Effector CD4-positive, alpha-beta T cell (primary cell): ENCODE data around the gene OXTR.
"Not testable (repeated sequence)": the region's sequence is repeated elsewhere in the genome, so short reads cannot be mapped to it uniquely, and the experiment has no call there.

Experiments used
- DNase-seq: peaks from one replicate; pipeline ENCODE4 v3.0.0-alpha.2; 2020

Gene OXTR

GRCh38 chr3:8739757-8740504 is 29.5 kb downstream of the OXTR start:
- DNase-seq, result no peak

GRCh38 chr3:8738639-8739038 is 30.8 kb downstream of the OXTR start:
- DNase-seq, result no peak

- DNase-seq, result no peak
Measured at GRCh38 chr3:8737823-8738222, 31.6 kb downstream of the OXTR start.

DNA sequence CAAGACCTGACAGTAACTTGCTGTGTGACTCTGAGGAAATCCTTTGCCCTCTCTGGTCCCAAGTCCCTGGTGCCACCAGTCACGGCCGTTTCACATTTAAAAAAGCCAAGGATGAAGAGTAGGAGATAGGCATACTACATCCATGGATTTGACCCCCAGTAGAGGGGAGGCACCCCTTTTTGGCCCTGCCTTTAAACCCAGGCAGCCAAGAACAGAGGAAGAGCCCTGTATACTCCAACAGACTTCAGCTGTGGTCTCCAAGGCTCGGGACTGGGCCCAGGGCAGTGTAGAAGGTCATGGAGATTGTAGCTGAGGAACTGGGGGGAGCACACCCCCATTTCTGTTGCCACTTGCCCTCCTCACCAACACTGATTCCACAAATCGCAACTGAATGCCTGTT is 32.1 kb downstream of the OXTR start:
- no peak for DNase-seq

- DNase-seq, result no peak
Measured at GRCh38 chr3:8736436-8736835, 33.0 kb downstream of the OXTR start.

GRCh38 chr3:8734908-8735307 is 34.5 kb downstream of the OXTR start:
- no peak for DNase-seq

DNA sequence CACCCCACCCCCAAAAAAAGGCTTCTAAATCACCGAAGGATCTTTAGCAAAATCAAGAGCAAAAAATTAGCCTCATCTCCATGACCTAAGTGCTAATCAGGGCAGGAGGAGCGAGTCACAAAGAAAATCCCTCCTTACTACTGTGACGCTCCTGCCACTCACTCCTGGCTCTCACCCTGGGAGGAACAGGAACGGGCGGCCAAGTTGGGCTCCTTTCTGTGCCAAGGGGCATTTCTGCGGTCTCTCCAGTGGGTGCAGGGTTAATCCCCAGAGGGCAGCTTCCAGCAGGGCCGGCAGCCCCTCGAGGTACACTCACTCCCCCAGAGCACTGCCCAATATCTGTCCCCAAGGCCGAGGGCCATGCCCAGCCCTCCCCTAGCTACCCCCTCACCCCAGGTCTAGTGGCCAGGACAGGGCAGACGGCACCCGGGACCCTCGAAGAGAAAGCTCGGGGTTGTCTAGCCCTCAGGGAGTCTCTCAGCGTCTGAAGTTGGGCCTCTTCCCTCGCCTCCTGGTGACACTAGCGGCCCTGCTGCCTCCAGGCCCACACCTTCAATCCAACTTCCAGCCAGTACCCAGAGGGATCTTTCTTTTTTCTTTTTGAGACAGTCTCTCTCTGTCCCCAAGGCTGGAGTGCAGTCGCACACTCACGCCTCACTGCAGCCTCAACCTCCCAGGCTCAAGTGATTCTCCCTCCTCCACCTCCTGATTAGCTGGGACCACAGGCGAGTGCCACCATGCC is 35.1 kb downstream of the OXTR start:
- no peak for DNase-seq

DNA sequence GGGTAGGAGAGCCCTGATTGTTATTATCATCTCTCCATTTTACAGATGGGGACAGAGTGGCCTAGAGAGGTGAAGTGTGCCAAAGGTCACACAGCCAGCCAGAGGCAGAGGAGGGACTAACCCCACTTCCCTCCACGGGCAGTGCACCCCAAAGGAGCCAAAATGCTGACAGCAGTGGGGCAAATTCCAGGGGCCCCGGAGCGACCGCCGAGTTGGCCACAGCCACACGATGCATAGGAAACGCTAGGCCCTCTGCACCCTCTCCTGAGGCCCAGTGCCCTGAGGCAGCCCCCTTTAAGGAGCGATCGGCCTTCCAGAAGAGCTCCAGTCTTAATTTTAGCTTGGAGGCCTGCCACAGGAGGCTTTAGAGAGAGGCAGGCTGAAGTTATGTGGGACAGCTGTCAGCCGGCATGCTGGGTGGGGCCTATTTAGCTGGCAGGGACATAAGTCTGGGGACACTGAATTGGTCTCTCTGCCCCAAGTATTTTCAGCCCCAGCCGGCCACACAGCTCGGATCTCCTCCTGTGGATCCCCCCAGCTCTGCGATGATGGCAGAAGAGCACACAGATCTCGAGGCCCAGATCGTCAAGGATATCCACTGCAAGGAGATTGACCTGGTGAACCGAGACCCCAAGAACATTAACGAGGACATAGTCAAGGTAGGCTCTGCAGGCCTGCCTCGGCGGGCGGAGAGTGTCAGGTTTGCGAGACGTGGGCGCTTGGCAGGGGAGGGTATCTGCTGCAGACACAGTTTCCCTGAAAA is 35.9 kb downstream of the OXTR start, which contains the start of gene CAV3:
Gene CAV3 (plus strand): TSS at position 471 of the 763 bp plus-strand sequence. CDS start 75 bp downstream, at position 546.
- DNase-seq, result no peak

- DNase-seq, result no peak
Measured at GRCh38 chr3:8732413-8732812, 37.0 kb downstream of the OXTR start.

DNA sequence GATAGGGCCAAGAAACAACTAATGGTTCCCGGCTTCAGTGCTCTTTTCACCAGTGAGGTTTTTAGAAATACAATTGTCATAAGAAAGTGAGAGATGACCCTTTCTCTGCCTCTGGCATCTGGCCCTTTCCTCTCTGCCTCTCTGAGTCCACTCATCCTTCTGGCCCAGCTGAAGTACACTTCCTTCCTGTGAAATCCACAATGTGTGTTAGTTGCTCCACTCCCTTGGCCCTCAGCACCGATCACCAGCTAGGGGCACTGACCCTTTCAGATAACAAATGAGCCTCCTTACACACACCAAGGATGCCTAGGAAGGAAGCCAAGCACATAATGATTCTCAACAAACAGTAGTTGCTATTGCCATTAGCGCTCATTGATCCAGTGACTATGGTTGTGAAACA is 38.8 kb downstream of the OXTR start:
- no peak for DNase-seq

- no peak for DNase-seq
Measured at GRCh38 chr3:8729479-8729878, 39.9 kb downstream of the OXTR start.

DNA sequence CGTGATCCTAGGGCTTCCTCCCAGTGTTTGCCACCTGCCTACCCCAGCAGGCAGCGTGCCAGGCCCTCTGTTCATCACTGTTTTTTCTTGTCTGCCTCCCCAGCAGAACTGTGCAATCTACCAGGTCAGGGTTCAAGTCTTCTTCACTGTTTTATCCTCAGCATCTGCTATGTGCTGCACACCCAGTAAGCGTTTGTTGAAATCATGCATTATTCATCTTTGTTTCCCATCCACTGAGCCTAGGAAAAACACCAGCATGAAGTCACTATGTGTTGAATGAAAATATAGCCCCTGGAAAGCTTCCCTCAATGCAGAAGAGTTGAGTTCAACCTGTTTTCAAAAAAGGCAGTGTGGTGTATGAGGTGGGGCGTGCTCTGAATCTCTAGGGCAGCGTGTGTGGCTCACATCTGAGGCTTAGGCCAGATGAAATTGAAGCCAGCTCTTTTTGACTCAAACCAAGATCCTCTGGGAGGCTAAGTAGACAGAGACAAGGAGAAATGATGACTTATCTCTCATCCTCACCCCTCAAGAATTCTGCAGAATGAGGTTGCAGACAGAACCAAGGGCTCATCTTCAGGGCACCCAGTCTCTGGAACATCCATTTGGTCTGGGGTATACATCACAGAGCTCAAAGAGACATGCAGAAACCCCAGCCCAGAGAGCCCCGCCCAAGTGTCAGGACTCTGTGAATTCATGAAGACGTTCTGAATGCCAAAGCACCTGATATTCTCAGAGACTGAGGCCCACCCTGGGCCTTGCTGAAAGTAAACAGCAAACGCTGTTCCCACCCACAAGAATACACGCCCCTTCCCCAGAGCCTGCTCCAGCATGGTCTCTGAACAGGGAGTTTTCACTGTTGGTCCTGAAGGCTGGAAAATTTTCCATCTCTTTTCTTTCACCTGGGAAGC is 41.6 kb downstream of the OXTR start:
- DNase-seq, result no peak

DNA sequence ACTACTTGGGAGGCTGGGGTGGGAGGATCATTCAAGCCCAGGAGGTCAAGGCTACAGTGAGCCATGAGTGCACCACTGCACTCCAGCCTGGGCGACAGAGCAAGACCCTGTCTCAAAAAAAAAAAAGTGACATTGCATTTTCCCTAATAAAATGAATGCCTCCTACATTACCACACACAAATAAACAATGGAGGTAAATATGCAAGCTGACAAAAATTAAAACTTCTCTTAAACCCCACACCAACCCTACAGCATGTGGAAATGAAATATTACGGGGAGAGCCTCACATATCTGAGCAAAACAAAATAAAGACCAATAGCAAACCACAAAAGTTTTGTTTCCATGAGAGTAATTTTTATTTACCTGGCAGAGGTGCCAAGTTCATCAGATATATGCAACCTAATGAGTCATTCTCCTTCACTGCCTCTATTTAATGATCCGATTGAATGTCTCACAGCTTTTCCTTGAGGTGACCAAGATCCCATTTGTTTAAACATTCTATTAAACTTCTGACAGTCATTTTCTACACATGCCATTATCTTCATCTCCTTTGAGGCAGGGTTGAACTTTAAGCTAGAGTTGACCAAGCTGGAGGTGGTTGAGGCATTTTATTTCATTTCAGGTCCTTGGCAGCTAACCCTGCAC is 45.2 kb downstream of the OXTR start:
- DNase-seq, result no peak

- DNase-seq, result no peak
Measured at GRCh38 chr3:8723612-8724011, 45.8 kb downstream of the OXTR start.

- DNase-seq, result no peak
Measured at GRCh38 chr3:8722808-8723207, 46.6 kb downstream of the OXTR start.

- not testable (repeated sequence) for DNase-seq
Measured at GRCh38 chr3:8715757-8716156, 53.7 kb downstream of the OXTR start.

GRCh38 chr3:8713901-8714759 is 55.3 kb downstream of the OXTR start:
- DNase-seq, result no peak

GRCh38 chr3:8712908-8713255 is 56.5 kb downstream of the OXTR start:
- no peak for DNase-seq

GRCh38 chr3:8712045-8712907 is 57.1 kb downstream of the OXTR start:
- no peak for DNase-seq
